Amygdala (tissue), 56 donors: ENCODE measurements around the gene AP3S1.
"Not testable (repeated sequence)": the region's sequence is repeated elsewhere in the genome, so short reads cannot be mapped to it uniquely, and the experiment has no call there.

Experiments
- DNase-seq, 56 donors: peaks; one replicate each; lab custom pipeline; 2025; lab: John Stamatoyannopoulos, UW

The AP3S1 gene

DNA sequence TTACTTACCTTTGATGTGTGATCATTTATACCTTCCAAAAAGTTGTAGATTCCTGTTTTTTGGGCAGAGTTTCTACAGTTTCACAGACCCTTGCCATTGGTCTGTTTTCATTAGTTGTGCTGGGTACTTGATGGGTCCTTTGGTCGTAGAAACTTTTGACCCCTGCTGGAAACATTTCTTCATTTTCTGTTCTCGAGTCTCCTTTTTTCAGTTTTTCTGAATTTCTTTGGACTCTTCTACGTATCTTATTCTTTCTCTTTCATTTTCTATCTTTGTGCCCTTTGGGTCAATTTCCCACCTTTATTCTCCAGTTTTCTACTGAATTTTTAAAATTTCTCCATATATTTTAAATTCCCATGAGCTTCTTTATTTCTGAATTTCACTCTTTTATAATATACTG is 16.7 kb downstream of the AP3S1 start:
- DNase-seq: no peak

DNA sequence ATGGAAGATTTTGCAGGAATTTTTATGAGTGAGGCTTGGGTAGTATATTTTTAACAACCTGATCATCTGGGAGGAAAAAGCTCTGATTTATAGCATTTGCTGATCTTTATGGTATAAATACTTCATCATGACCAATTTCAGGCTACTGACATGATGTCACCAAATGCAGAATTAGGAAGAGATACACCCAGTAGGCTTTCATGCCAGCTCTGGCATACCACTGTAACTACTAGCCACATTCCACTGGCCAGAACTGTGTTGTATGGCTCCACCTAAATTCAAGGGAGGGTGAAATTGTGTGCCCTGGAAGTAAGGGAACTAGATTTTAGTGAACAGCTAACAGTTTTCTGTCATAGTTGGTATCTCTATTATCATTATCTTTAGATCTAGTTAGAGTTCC is 17.6 kb downstream of the AP3S1 start:
- DNase-seq: no peak

GRCh38 chr5:115869256-115869795 is 27.6 kb downstream of the AP3S1 start:
- no peak for DNase-seq

GRCh38 chr5:115872447-115872846 is 30.7 kb downstream of the AP3S1 start:
- no peak for DNase-seq

GRCh38 chr5:115873392-115873791 is 31.7 kb downstream of the AP3S1 start:
- no peak for DNase-seq

DNA sequence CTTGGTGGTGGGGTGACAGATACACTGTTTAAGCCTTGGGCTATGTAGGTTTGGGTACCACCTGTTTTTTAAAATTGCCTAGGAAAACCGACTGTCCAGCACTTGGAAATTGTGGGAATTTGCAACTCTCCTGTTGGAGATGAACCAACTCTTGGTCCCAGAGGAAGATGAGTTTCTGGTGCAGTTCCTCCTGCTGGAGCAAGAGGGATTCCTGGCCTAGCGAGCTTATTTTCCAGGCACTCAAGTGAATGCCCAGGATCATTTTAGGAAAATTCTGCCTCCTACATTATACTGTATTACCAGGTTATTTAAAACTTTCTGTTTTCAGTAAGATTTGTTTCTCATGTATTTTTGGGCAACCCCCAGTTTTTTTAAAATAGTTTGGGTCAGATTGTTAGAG is 33.7 kb downstream of the AP3S1 start:
- no peak for DNase-seq

DNA sequence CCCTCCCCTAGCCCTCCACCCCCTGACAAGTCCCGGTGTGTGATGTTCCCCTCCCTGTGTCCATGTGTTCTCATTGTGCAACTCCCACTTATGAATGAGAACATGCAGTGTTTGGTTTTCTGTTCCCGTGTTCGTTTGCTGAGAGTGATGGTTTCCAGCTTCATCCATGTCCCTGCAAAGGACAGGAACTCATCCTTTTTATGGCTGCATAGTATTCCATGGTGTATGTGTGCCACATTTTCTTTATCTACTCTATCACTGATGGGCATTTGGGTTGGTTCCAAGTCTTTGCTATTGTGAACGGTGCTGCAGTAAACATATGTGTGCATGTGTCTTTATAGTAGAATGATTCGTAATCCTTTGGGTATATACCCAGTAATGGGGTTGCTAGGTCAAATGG is 35.6 kb downstream of the AP3S1 start:
- DNase-seq: not testable (repeated sequence)

- not testable (repeated sequence) for DNase-seq
These were observed 40.7 kb downstream of the AP3S1 start for GRCh38 chr5:115882434-115882833.

GRCh38 chr5:115884704-115885103 is 43.0 kb downstream of the AP3S1 start:
- no peak for DNase-seq

DNA sequence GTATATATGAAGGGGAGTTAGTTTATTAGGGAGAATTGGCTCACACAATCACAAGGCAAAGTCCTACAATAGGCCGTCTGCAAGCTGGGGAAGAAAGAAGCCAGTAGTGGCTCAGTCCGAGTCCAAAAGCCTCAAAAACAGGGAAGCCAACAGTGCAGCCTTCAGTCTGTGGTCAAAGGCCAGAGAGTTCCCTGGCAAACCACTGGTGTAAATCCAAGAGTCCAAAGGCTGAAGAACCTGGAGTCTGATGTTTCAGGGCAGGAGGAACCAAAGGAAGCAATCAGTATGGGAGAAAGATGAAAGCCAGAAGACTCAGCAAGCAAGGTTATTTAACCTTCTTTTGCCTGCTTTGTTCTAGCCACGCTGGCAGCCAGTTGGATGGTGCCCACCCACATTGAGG is 43.5 kb downstream of the AP3S1 start:
- DNase-seq: not testable (repeated sequence)

DNA sequence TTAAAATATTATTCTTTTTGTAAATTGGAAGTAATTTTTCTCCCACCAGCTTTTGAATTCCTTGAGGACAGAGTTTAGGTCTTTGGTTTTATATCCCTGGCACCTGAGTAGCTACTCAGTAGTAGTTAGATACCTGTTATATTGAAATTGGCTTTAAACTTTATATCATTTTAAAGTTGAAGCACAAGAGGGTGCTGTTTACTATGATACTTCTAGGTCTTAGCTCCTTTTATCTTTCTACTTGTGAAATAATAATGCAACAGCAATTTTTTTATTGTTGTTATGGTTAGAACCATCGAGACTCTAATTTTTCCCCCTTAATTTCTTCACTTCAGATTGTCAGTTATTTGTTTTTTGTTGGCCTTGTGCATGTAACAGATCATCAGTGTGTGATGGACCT is 46.3 kb downstream of the AP3S1 start:
- no peak for DNase-seq

- no peak for DNase-seq
These were observed 50.3 kb downstream of the AP3S1 start for GRCh38 chr5:115892021-115892420.

GRCh38 chr5:115894342-115894741 is 52.6 kb downstream of the AP3S1 start:
- no peak for DNase-seq

GRCh38 chr5:115895821-115896220 is 54.1 kb downstream of the AP3S1 start:
- DNase-seq: no peak

GRCh38 chr5:115898656-115899055 is 56.9 kb downstream of the AP3S1 start:
- DNase-seq: no peak

DNA sequence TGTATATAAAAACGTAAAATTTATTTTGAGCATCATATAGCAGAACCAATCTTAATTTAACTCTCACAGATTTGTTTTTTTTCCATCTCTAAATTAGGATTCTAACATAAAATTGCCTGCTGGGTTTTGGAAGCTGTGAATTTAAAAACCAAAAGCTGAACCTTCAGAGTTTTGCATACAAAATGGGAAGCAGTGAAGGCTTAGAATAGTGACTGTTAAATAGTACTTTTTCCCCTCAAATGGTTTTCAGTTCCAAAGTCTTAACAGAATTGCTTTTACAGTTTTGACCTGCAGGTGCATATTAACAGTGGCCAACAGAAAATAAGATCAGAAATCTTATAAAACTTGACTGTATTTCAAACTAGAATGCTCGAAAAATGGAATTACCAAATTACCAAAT is 65.4 kb downstream of the AP3S1 start:
- DNase-seq: no peak

- DNase-seq: not testable (repeated sequence)
These were observed 72.1 kb downstream of the AP3S1 start for GRCh38 chr5:115913623-115914400.

- no peak for DNase-seq
These were observed 78.5 kb downstream of the AP3S1 start for GRCh38 chr5:115920171-115920725.

DNA sequence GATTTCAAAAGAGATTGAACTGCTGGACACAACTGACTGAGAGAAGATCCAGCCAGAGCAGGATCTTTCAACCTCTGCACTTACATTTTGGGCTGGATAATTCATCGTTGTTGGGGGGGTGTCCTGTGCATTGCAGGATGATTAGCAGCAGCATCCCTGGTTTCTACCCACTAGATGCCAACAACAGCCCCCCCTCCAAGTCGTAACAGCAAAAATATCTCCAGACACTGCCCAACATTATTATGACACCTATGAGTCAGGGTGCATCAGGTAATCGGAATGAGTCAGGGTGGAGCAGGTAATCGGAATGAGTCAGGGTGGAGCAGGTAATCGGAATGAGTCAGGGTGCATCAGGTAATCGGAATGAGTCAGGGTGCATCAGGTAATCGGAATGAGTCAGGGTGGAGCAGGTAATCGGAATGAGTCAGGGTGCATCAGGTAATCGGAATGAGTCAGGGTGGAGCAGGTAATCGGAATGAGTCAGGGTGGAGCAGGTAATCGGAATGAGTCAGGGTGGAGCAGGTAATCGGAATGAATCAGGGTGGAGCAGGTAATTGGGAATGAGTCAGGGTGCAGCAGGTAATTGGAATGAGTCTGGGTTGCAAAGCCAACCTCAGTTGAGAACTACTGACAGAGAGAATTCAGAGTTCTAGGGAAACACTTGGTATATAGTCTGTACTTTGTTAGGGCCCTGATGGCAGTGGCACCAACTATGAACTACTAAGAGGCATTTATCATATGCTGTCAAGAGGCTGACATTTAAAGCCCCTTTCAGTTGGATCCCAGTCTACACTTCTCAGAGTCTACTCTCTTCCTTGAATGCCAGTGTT is 87.1 kb downstream of the AP3S1 start:
- not testable (repeated sequence) for DNase-seq

- not testable (repeated sequence) for DNase-seq
These were observed 88.4 kb downstream of the AP3S1 start for GRCh38 chr5:115930171-115930570.

GRCh38 chr5:115930630-115931337 is 89.0 kb downstream of the AP3S1 start:
- DNase-seq: no peak
